NCI-H1092 treated with DMSO at 0.1 percent for 48 hours (cell line): ENCODE data around the gene GOLGA1.
"Not testable (repeated sequence)": the region's sequence is repeated elsewhere in the genome, so short reads cannot be mapped to it uniquely, and the experiment has no call there.

Source experiments
- DNase-seq: peaks from one replicate; lab custom pipeline; 2025; lab: John Stamatoyannopoulos, UW

Gene GOLGA1

GRCh38 chr9:124858330-124859046, 82.4 kb downstream of the GOLGA1 start:
- no peak for DNase-seq

- DNase-seq = no peak
Measured at GRCh38 chr9:124857533-124858162, 83.2 kb downstream of the GOLGA1 start.

- peak; percentile 21 for DNase-seq
Measured at GRCh38 chr9:124855944-124856765, 84.7 kb downstream of the GOLGA1 start.

- no peak for DNase-seq
Measured at GRCh38 chr9:124855566-124855943, 85.3 kb downstream of the GOLGA1 start.

GRCh38 chr9:124854822-124855221, 86.1 kb downstream of the GOLGA1 start:
- no peak for DNase-seq

GRCh38 chr9:124854161-124854560, 86.7 kb downstream of the GOLGA1 start:
- DNase-seq = no peak

GRCh38 chr9:124853605-124854143, 87.2 kb downstream of the GOLGA1 start:
- no peak for DNase-seq

GRCh38 chr9:124852829-124853531, 87.9 kb downstream of the GOLGA1 start, which contains the start of gene WDR38:
Gene WDR38 (plus strand): TSS chr9:124853460. CDS start chr9:124853532, 72 bp downstream.
- DNase-seq = peak; percentile 74

GRCh38 chr9:124852121-124852828, 88.6 kb downstream of the GOLGA1 start:
- DNase-seq = no peak

GRCh38 chr9:124849801-124850200, 91.1 kb downstream of the GOLGA1 start:
- DNase-seq = no peak

- no peak for DNase-seq
Measured at GRCh38 chr9:124846969-124847368, 93.9 kb downstream of the GOLGA1 start.

GRCh38 chr9:124846467-124846866, 94.4 kb downstream of the GOLGA1 start:
- DNase-seq = not testable (repeated sequence)

- DNase-seq = no peak
Measured at GRCh38 chr9:124844291-124844690, 96.6 kb downstream of the GOLGA1 start.

- no peak for DNase-seq
Measured at GRCh38 chr9:124843456-124844034, 97.3 kb downstream of the GOLGA1 start.

GRCh38 chr9:124841075-124841821, 99.6 kb downstream of the GOLGA1 start:
- no peak for DNase-seq

- peak; percentile 31 for DNase-seq
Measured at GRCh38 chr9:124840300-124840833, 100.5 kb downstream of the GOLGA1 start.

- peak; percentile 89 for DNase-seq
Measured at GRCh38 chr9:124839612-124840299, 101.1 kb downstream of the GOLGA1 start.

GRCh38 chr9:124838567-124839275, 102.2 kb downstream of the GOLGA1 start:
- not testable (repeated sequence) for DNase-seq
